ENCODE results near the gene INTS1. TPM values are rescaled to one million over a fixed set of nuclear protein-coding genes. Genes with fewer than 3 reads are reported as not detected.

The INTS1 gene
- total RNA-seq, 1 donor from 2014 or later = 29.9 TPM

GRCh38 chr7:1430056-1430845 is 73.9 kb downstream of the INTS1 start:
- peaks cover 71% of the 10 kb centered on the region for H3K27me3 ChIP-seq (ENCODE audit: low read depth)
- intact Hi-C loops (cut with micrococcal nuclease) = loop anchor here (10.0 kb wide), 1 partner anchor 205 kb away; no protein-coding TSS in a partner anchor
- H3K4me3 ChIP-seq = no peak overlapping the region
- H3K36me3 ChIP-seq = no peaks in the 10 kb centered on the region
- peaks cover 6% of the 10 kb centered on the region for H3K4me1 ChIP-seq
- no peak for TF ChIP-seq CTCF (IDR thresholded peaks at IDR 0.05; ENCODE audit: borderline replicate concordance)
- DNase-seq = no peak
- no peak overlapping the region for H3K27ac ChIP-seq (replicated peaks)
- no peaks in the 10 kb centered on the region for H3K9me3 ChIP-seq (replicated peaks)

DNA sequence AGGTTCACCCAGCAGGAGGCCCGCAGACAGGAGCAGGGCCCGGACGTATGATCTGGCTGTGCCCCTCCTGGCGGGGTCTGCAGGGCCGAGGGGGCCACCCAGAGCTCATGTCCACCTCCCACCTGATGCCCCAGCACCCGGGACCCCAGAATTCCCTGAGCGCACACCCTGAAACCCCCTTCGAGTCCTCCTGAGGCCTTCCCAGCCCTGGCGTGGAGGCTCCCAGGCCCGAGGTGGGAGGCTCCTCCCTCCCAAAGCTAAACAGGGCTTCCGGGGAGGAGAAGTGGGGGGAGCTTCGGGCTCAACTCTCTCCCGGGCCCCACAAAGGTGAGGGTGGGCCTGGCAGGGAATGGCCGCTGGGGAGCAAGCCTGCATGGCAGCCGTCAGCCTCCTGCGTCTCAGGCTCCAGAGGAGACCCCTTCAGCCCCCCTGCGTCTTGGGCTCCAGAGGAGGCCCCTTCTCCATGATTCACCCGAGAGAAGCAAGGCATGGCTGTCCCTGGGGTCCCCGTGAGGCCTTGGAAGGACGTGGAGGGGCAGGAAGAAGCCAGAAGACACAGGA is 75.2 kb downstream of the INTS1 start:
- Histone ChIP-seq H3K4me1 (peaks cover 6% of the 10 kb centered on the region), H3K27me3 (ENCODE audit: low read depth) (peaks cover 78% of the 10 kb centered on the region), H3K9me3 (replicated peaks) (no peaks in the 10 kb centered on the region), H3K36me3 (no peaks in the 10 kb centered on the region), H3K27ac (replicated peaks) (no peak overlapping the region), H3K4me3 (no peak overlapping the region)
- TF ChIP-seq CTCF (IDR thresholded peaks at IDR 0.05; ENCODE audit: borderline replicate concordance) = no peak
- DNase-seq = no peak
- intact Hi-C loops (cut with micrococcal nuclease) = no loop called here

- TF ChIP-seq CTCF (IDR thresholded peaks at IDR 0.05; ENCODE audit: borderline replicate concordance) = no peak
- H3K36me3 ChIP-seq = no peaks in the 10 kb centered on the region
- H3K27me3 ChIP-seq (ENCODE audit: low read depth) = peaks cover 94% of the 10 kb centered on the region
- peaks cover 4% of the 10 kb centered on the region for H3K4me1 ChIP-seq
- no peaks in the 10 kb centered on the region for H3K9me3 ChIP-seq (replicated peaks)
- intact Hi-C loops (cut with micrococcal nuclease) = no loop called here
- no peak for DNase-seq
- no peak overlapping the region for H3K27ac ChIP-seq (replicated peaks)
- no peak overlapping the region for H3K4me3 ChIP-seq
Measured at GRCh38 chr7:1427064-1427657, 77.0 kb downstream of the INTS1 start.

DNA sequence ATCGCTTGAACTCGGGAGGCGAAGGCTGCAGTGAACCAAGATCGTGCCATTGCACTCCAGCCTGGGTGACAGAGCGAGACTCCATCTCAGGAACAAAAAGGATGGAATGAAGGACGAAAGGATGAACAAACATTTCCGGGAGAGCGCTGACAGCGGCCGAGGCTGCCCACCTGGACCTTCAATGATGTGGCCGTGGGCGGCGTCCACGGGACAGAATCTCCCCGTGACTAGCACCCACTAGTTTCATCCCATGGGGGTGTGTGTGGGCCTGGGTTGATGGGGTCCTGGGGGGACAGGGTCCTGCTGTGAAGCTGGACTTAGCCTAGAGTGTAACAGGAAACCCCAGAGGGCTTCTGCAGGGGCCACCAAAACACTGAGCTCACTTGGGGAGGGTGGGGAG is 77.7 kb downstream of the INTS1 start:
- H3K27me3 ChIP-seq (ENCODE audit: low read depth) = peaks cover 94% of the 10 kb centered on the region
- H3K9me3 ChIP-seq (replicated peaks) = no peaks in the 10 kb centered on the region
- no peak overlapping the region for H3K4me3 ChIP-seq
- no peak overlapping the region for H3K27ac ChIP-seq (replicated peaks)
- DNase-seq = no peak
- intact Hi-C loops (cut with micrococcal nuclease) = no loop called here
- no peaks in the 10 kb centered on the region for H3K4me1 ChIP-seq
- TF ChIP-seq CTCF (IDR thresholded peaks at IDR 0.05; ENCODE audit: borderline replicate concordance) = no peak
- H3K36me3 ChIP-seq = no peaks in the 10 kb centered on the region

GRCh38 chr7:1425292-1426136 is 78.7 kb downstream of the INTS1 start:
- intact Hi-C loops (cut with micrococcal nuclease) = no loop called here
- H3K27me3 ChIP-seq (ENCODE audit: low read depth) = peaks cover 94% of the 10 kb centered on the region

More at GRCh38 chr7:1425292-1426136, 78.7 kb downstream of the INTS1 start:
- no peak for DNase-seq
- no peak overlapping the region for H3K4me3 ChIP-seq
- no peak overlapping the region for H3K27ac ChIP-seq (replicated peaks)
- H3K36me3 ChIP-seq = no peaks in the 10 kb centered on the region
- H3K9me3 ChIP-seq (replicated peaks) = no peaks in the 10 kb centered on the region
- TF ChIP-seq CTCF (IDR thresholded peaks at IDR 0.05; ENCODE audit: borderline replicate concordance) = no peak
- H3K4me1 ChIP-seq = no peaks in the 10 kb centered on the region
